22Rv1 (cell line): ENCODE results near the gene ULK4.

ENCODE experiments used
- CTCF ChIP-seq: fragments of 450-650 bp; IDR thresholded peaks from 2 replicates; pipeline ENCODE4 v1.5.1; 2017; ENCODE audit warnings: mild to moderate bottlenecking
- ZFX ChIP-seq: fragments of 450-650 bp; IDR thresholded peaks from 2 replicates; pipeline ENCODE4 v1.6.1; 2017; ENCODE audit warnings: antibody characterized with exemption, borderline replicate concordance

GRCh38 chr3:41698898-41699297 lies 263.0 kb downstream of the ULK4 start:
- TF ChIP-seq CTCF (no peak), ZFX (no peak)
